GM12891 (cell line): ENCODE results near the gene SGO1.

ENCODE experiments used
- PAX5 ChIP-seq: IDR thresholded peaks from 2 replicates; pipeline ENCODE4 v1.6.1; 2011; ENCODE audit warnings: low read length, moderate library complexity, mild to moderate bottlenecking; ENCODE audit not compliant: insufficient read depth, severe bottlenecking
- POLR2A ChIP-seq: IDR thresholded peaks from 2 replicates; pipeline ENCODE4 v1.6.1; 2011; ENCODE audit warnings: low read depth, low read length, control low read depth
- TAF1 ChIP-seq: IDR thresholded peaks from 2 replicates; pipeline ENCODE4 v1.6.1; 2011; ENCODE audit warnings: low read depth, low read length, control low read depth

DNA sequence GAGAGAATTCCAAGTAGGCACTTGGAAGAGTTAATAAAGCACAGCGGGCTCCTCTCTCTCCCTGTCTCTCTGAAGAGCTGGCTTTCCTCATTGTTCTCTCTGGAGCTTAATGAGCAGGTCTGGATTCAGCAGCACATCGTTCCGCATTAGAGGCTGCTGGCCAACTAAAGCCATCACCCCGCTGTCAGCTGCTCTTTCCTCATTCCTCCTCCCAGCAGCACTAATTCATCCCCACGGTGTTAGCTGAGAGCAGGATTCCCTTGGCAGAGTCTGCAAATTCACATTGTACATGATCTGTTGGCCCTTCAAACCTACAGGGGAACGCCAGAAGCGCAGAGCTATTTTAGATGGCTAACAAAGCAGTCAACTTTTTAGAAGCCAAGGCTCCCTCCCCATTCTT lies 44.2 kb downstream of the SGO1 start:
- TF ChIP-seq PAX5: no peak
- TF ChIP-seq TAF1: no peak
- TF ChIP-seq POLR2A: no peak
